ENCODE measurements around the gene CDK6.

Gene CDK6

DNA sequence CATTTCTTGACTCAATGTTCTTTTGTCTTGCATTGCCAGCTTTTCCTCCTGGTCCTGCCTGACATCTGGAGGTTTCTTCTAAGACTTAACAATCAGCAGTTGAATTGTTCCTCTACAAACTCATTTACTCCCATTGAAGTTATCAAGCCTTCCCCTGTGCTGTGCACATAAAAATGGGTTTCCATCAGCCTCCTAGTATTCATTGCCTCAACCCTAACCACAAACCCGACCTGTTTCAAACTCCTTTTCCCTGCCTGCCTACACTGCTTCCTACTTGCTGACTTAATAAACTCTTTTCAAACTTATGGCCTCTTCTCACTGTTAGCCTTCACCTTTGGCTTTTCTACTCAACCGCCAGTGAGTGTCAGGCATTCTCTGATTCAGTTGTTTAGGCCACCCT is 9.4 kb upstream of the CDK6 start:
- no peak for DNase-seq

DNA sequence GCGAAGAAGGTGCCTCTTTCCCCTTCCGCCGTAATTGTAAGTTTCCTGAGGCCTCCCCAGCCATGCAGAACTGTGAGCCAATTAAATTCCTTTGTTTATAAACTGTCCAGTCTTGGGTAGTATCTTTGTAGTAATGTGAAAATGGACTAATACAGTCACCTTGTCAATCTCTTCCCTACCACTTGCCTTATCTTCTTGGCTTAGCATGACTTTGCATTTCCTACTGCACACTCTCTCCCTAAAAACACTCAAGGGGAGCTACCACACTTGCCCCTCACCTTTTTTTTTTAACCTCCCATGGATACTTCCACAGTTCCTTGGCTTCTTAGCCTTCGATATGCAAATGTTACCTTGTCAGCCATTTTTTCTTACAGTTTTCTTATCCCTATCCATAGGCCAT is 7.4 kb upstream of the CDK6 start:
- DNase-seq, result no peak

DNA sequence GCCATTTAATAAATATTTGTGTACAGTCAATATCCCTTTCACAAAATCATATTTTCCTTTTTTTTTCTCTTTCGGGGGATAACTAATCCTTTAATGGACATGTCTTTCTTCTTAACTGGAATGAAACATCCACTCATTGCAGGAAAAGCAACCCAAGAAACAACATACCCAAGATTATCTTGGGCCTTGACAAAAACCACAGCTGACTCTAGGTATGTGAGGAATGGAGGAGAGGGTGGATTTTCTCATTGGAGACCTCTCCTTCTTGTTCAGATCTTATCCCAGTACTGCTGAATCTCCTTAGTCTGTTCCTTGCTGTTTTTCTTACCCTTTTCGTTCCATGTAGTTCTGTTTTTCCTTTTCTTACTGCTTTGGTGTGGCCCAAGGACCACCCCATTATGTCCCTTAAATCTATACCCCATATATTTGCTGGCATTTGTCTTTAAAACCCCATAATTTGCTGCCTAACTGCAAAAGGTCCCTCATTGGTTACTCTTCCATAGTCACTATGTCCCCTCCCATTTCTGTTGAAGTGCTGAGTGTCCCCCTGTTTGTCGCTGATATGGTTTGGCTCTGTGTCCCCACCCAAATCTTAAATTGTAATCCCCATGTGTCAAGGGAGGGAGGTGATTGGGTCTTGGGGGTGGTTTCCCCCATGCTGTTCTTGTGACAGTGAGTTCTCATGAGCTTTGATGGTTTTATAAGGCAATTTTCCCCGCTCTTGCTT is 6.8 kb upstream of the CDK6 start:
- DNase-seq, result no peak

DNA sequence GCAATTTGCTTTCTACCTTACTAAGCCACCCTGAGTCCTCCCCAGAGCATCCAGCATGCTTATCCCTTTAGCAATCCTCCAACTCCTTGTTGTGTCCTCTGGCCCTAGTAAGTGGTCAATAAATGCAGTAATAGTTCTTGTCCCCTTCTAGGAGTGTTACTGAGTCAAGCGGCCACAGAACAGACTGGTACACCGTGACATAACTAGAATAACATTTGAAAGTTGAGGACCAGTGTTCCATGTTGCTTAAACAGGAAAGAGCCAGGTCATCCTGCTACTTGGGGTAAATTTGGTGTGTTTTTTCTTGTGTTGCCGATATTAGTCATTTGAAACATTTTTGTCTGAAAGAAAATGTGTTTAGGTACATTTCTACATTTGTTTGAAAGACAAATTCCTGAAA is 4.8 kb upstream of the CDK6 start:
- no peak for DNase-seq

DNA sequence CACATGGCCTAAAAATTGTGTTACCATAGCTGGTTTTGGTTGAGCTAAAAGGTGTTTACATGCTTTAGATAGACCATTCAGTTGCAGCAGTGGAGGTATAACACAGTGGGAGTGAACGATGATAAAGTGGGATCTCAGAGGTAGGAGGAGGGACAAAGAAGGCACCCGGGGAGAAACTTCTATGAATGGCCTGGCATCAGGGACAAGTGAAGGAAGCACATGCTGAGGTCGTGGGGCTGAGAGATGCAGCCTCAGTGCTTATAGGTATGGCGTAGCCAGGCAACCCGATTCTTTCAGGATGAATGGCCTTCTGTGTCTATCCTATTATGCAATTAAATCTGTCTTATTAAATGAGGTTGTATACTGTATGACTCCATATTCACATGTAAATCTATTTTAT is 3.9 kb upstream of the CDK6 start:
- no peak for DNase-seq

DNA sequence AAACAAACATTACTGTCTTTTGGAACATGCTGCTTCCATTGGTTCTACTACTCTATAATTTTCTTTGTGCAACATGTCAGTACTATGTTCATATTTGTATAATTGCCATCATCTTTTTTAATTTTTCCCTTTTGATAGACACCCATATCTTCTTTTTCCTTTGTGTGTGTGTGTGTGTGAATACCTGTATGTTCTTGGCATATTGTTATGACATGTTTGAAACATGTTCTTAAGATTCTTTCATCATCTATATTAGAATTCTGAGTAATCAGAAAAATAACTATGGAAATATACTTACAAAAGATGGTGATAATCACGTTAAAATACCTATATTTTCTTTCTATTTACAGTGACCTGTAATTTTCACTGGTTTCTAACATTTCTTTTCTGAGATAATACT is 3.5 kb upstream of the CDK6 start:
- no peak for DNase-seq

DNA sequence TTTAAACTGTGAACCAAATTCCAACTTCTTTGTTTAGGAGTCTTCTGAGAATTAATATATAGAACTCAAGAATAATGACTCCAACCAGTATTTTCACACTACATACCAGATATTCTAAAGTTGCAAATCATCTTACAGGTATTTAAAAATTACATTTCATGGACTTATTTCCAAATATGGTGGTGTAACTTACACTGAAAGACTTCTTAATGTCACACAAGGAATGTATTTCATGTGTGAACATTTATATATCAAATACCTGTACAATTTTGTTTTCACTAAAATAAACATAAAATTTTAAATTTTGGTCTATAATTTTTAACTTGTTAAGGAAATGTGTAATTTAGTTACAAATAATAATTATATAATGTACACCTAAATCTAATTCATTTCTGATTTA is 2.6 kb upstream of the CDK6 start:
- DNase-seq, result no peak

DNA sequence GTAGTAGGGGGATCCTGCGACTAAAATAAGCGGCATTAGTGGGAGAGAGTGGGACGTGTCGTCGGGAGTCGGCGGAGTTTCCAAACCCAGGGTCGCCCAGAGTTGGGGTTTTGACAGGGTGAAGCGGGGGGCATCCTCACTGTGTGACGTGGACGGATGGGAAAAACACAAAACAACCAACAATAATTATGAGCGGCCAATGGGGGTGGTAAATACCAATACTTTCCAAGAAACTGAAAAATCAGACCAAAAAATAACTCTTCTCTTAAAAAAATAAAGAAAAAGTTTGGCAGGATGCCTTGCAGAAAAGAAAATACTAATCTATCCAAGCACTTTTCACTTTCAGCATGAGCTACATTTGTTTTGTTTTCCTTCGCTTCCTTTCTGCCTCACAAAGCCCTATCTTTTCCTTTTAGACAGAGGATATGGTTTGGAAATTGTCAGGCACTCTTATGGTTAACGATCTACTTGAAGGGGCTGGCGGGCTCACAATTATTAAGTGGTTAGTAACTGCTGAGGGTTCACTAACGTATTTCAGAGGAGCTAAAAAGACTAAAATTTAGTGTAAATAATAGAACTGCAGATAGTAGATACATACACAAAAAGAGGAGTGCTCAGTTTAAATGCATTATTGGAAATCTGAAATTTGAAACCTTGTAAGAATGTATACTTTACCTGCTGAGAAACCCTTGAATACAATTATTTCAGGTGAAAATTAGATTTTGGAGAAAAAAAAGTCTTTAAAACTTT is 802 bp upstream of the CDK6 start:
- peak; percentile 73 for DNase-seq

DNA sequence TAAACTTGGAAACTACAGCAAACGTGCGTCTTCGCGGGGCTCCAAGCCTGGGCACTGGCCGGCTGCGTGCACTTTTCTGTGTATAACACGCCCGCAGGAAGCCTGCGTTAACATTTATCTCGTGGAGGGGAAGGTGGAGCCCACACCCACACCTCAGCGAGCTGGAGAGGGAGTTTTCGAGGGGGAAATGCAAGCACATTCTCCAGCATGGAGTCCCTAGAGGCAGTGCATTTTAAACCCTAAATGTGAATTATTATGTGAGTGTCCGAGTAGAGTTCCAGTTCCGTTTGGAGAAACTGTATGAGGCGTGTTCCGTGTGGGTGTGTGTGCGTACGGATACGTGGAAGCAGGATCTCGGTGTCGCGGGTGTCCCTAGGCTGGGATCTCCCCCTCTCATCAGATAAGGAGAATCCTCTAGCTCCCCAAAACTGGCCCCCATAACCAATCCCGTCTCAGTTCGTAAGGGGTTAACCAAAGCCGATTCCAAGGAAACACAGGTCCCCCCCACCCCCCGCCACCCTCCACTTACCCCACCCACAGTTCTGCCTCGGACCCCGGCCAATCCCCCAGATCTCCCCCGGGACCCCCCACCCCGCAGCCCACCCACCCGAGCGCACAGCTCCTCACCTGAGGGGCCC is 403 bp downstream of the CDK6 start:
- DNase-seq, result peak; percentile 80

DNA sequence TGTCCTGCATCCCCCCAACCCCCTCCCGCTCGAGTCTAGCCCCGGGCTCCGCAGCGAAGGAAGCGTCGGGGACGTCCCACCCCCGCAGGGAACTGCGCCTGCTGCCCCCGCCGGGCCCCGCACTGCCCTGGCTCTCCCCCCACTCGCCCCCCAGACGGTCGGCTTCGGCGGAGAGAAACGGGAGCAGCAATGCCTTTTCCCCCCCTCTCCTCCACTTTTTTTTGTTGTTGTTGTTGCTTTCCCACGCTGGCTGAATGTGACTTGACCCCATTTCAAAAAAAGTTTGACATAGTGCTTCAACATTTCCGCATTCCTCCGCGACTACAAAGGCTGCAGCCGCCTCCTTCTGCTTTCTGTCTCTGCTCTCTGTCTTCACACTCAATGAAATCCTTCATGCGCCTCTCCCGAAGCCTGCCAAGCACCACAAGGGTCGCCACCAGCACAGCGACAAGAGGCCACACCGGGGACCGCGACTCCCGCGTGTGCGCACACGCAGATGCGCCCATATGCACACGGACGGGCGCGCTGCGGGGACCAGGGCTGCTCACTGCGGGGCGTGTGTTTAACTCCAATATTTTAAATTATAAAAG is 1.0 kb downstream of the CDK6 start:
- DNase-seq, result peak; percentile 81

DNA sequence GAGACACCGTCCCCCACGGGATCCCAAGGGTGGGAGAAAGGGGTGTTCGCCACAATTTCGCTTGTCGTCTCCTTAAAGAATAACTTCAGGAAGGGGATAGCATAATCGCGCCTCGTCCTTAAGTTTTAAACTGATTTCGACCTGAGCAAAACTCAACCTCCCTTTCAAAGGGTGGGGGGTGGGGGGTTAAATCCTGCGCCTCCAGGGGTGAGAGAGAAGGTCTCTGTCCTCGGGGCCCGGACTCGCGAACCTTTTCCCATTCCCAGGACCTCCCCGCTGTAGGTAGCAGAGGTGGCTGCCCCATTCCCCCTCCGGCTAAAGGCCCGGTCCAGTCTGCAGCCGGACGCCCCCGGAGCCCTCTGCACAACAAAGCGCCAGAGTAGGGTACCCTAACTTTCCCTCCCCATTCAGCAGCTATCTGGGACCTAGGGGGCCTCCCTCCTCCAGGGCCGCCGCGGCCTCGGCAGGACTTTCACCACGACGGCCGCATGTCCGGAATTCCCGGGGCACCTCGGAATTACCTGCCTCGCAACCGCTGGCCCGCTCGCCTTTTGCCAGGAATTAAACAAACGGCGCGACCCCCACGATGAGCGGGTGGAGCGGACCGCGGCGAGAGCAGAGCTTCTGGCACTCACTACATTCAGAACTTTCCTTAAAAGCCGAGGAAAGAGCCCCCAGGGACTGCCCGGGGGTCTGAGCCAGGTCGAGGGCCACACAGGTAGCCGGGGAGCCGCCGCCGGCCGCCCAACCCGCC is 1.7 kb downstream of the CDK6 start:
- DNase-seq, result no peak

DNA sequence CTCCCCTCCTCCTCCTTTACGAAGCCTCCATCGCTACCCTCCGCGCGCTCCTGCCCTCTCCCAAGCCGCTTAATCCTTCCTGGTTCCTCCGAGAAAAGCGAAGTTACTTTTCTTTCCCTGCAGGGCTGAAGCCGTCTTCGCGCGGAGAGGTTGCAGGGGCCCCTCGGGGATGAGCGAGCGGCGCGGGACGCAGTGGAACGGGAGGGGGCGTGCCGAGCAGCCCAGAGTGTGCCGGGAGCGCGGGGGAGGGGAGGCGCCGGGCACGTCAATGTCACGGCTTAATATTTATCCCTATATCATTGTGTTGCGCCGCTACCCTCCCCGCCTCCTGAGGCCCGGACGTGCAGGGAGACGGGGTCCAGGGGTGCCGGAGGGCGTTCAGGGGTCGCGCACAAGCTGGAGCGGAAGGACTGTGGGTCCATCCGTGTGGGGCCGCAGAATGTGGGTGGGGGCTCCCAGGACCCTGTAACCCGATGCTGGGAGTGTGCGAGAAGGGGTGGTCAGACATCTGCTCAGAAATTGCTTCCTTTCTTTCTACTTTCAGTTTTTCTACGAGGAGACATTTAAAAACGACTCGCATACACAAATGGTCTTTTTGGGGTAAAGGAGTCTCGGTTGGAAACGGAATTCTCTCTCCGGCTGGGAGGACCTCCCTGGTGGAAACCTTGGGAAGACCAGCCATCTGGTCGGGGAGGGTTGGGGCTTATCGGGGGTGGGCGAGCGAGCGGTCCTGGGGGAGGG is 2.4 kb downstream of the CDK6 start:
- peak; percentile 95 for DNase-seq

DNA sequence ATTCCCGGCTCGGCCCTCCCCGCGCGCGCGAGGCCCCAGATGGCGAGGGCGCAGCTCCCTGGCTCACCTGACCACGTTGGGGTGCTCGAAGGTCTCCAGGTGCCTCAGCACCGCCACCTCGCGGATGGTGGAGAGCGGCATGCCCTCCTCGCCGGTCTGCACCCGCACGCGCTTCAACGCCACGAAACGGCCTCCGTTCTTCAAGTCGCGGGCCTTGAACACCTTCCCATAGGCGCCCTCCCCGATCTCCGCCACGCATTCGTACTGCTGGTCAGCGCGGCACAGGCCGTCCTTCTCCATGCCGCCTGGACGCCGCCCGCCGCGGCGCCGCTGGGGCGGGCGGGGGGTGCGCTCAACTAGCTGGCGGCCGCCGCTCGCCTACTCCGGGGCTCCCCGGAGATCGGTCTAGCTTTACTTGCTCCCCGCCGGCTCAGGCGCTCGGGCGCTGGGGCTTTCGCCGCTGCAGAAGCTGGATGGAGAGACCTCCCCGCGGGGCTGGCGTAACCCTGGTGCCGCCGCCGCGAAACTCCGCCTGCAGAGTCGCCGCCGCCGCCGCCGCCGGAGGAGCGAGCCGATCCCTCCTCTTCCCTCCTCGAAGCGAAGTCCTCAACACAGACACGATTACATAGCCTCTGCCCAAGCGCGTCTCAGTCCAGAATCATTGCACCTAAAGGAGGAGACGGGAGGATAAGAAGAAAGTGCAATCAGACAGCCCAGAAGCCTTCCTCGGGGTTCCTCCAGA is 3.2 kb downstream of the CDK6 start:
- peak; percentile 93 for DNase-seq

DNA sequence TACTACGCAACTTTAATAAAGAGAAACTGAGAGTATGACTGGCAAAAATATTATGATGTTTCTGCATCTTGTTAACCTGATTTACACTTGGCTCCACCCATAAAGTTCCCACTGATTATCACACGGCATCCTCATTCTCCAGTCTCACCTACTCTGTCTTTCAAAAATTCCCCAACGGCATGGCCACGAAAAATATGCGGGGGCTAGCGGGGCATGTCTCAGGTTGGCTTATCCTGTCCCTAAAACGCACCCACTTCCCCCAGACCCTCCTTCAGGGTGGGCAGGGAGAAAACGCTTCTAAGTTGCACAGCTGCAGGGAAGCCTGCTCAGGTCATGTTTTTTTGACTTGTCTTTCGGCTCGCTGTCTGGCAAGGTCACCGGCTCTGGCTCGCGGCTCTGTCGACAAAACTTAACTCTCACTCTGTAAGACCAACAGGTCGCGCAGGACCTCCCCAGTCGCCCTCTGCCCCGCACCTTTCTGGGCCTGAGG is 3.8 kb downstream of the CDK6 start:
- peak; percentile 42 for DNase-seq

DNA sequence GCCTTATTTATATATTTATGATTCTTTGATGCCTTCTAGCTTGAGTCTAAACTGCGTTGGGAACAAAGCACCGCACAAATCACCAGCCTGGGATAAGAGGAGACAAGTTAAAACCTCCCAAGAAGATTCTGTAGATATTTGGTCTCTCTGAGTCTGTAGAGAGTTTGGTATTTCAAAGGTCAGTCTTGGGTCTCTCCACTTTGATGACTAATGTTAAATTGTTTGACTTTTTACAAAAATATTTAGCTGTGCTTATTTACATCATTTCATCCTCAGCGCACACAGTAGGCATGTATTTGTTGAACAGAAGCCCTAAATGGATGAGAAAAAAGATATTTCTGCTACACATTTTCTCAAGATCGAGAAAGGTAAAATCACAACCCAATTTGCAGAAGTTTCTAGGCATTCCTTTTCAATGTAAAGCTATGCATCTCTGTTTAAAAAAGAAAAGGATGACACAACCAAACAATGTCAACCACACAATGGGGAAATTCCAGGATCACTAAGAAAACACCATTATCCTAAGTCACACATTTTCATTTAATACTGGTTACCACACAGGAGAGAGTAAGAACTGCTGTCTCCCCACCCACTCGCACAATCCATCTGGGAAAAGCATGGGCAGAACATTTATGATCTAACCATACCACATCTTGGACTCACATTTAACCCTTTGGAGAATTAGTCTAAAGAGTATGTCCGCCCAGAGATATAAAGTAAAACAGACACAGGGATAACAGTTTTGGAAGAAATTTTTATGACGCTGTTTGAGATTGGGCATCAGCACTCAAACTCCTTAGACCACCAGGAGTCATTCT is 4.4 kb downstream of the CDK6 start:
- peak; percentile 47 for DNase-seq

DNA sequence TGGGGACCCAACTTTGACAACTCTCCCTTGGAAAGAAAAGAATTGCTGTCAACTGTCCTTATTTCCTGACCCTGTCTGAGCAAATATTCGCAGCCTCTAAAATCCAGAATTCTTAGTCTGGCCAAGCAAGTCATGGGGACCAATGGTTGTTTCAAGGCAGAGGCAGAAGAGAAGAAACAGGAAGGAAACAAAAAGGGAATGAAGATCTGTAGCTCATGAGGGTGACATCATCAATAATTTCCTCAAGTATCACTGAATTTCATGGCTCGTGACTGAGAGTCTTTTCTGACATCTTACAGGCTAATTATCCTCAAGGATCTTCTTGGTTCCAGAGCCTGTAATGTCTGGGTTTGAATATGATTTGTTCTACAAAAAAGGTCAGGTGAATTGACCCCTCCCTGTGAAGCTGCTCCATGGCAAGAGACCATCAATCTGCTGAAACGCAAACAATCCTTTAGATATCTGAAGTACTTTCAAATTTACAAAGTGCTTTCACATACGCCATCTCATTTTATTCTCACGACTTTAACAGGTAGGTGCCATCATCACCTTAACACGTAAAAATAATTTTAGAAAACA is 5.8 kb downstream of the CDK6 start:
- peak; percentile 65 for DNase-seq

DNA sequence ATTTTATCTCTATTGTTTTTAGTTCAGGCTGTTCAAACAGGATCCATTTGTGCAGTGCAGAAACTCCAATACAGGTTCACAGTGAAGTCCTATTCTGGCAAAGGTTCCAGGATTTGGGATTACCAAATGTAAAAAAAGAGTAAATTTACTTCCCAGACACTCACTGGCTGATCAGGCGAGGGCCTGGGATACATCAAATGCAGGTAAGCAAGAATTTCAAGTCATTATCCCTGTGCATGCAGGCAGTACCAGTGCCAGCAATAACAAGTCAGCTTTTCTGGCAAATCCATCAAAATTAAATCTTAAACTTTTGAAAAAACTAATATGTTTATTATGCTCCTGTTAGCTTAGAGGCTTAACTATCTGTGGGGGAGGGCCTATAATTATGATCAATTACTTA is 6.3 kb downstream of the CDK6 start:
- DNase-seq, result no peak

DNA sequence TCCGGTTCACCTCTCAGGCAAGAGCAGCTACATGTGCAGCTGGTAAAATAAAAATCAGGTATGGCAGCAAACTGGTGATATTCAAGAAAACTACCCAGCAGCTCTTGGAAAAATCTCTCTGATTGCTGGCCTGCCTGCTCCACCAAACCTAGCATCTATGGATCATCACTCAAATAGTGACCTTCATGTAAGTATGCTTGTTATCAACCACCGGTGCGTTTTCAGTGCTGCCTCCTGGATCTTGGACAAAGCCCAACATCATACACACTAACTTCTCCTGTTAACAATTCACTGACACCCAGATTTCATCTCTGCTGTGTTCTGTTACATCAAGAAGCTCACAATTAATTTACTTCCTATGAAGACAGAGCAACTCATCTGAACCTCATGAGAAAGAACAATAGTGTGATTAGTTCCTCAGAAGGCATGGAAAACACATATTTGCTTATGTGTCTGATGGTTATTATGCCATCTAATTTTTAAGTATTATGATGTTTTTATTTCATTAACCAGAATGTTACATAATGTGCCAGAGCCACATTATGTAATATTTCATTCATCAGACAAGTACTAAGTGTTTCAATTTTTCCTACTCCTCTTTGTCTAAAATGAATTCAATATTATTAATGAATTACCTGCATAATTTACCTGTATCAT is 8.8 kb downstream of the CDK6 start:
- peak; percentile 56 for DNase-seq

DNA sequence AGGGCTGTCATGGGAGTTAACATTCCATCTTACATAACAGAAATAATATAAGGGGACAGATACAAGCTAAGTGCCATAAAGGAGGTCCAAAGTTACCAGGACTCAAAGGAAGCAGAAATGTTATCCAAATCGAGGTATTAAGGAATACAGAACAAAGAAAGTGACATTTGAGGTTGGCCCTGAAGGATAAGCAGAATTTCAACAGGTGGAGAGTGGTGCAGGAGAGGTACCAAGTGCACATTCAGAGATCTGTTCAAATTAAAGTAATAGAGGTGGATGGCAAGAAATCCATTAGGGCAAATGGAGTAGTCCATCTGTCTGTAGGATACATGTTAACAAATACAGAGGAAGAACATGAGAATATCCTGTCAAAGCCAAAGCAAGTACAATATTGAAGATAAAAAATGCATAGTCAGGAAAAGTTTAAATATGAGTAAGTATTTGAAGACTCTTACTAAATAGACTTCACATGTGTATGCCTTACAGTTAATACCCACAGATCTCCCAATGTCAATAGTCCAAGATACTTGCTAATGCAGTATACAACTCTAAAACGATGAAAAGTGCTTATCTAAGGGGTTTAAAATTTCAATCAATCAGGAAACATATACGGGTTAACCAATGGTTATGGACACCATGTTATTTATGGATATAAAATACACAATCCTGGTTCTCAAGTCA is 10.0 kb downstream of the CDK6 start:
- DNase-seq, result no peak
